ENCODE data around the gene GM2A.
"Not testable (repeated sequence)": the region's sequence is repeated elsewhere in the genome, so short reads cannot be mapped to it uniquely, and the experiment has no call there.

GM2A gene

GRCh38 chr5:151254556-151254955 lies 1.6 kb downstream of the GM2A start:
- DNase-seq: no peak

- not testable (repeated sequence) for DNase-seq
Observed at GRCh38 chr5:151254990-151255389, 2.0 kb downstream of the GM2A start.

- no peak for DNase-seq
Observed at GRCh38 chr5:151255621-151256286, 2.8 kb downstream of the GM2A start.

DNA sequence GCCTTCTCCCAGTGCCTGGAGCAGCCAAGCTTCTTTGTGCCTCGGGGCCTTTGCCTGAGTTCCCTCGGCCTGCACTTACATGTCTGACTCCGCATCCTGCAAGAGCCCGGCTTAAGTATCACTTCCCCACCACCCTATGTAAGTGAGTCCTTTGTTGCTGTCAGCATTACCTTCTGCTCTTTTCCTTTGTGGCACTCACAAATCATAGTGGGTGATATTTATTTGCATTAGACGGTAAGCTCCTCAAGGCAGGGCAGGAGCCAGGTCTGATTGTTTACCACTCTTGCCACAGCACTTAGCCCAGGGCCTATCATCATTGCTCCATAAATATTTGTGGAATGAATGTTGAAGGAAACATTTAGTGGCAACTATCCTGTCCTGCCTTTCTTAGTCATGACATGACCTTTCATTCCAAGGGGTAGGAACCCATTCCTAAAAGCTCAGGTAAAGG lies 4.8 kb downstream of the GM2A start:
- DNase-seq: no peak

DNA sequence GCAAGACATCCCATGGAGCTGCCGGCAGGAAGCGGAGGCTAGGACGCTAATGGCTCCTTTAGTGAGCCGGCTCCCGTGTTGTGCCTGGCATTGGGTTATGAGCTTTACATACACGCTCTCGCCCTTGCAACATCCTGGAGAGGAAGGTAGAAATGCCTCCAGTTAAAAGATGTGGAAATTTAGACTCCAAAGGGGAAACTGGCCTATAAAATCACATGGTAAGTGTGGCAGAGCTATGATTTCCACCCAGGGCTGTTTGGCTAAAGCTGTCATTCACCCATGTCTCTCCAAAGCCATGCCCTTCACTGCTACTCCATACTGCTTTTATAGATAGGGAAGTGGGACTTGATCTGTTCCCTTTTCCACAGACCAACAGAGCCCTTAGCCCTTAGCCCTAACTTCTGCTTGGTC lies 5.2 kb downstream of the GM2A start:
- no peak for DNase-seq

- DNase-seq: no peak
Observed at GRCh38 chr5:151258816-151259215, 5.8 kb downstream of the GM2A start.

- DNase-seq: no peak
Observed at GRCh38 chr5:151259931-151260330, 6.9 kb downstream of the GM2A start.

DNA sequence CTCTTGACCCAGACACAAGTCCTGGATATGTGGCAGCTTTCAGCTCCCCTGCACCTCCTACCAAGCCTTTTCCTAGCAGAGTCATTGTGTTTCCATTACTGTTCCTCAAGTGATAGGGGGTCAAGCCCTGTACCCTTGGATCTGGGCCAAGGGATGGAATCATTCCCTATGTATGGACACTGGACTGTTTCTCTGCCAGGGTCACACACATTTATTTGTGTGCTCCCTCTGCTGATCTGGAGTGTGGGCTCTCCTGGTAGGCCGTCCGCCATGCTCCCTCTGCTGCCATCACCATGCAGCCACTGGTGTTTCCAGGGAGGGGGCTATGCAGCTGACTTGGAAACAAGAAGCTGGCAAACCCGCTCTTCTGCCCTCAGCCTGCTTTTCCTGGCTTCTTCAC lies 9.5 kb downstream of the GM2A start:
- DNase-seq: no peak

DNA sequence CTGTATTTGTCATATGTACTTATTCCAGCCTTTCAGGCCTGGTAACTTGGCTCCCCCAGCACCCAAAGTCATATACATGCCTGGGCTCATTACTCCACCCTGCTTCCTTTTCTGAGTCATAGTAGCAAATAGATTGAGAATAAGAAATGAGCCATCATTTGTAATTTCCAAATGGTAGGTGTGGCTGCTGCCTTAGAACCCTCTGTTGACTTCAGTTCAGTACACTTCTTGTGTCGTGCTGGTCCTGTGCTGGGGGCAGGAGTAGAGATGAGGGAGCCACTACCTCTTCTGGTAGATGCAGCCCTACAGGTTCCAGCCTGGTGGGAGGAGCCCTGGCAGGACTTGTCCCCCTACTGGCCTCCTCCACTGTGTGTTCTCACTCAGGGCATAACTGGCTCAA lies 11.1 kb downstream of the GM2A start:
- peak; percentile 49 to 53 for DNase-seq

DNA sequence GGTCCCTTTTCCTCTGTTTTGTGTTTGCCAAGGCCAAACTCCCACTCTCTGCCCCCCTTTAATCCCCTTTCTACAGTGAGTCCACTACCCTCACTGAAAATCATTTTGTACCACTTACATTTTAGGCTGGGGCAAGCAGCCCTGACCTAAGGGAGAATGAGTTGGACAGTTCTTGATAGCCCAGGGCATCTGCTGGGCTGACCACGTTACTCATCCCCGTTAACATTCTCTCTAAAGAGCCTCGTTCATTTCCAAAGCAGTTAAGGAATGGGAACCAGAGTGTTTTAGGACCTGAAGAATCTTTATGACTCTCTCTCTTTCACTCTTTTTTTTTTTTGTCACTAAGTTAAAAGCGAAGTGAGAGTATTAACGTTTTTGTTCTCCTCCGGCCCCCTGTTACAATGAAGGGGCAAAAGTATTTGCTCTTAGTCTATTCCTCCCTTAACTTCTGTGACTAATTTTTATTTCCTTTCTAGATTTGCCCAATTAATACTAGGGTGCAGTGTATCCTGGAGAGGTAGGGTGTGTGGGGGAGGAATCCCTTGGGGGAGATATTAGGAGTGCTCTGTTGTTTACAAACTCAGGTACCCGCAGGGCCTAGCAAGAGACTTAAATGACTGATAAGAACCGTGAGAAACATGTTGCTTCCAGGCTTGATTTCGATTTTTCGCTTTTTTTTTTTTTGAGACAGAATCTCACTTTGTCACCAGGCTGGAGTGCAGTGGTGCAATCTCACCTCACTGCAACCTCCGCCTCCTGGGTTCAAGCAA lies 14.7 kb downstream of the GM2A start:
- DNase-seq: no peak

GRCh38 chr5:151270599-151270998 lies 17.6 kb downstream of the GM2A start:
- no peak for DNase-seq

- no peak for DNase-seq
Observed at GRCh38 chr5:151271336-151271735, 18.4 kb downstream of the GM2A start.

DNA sequence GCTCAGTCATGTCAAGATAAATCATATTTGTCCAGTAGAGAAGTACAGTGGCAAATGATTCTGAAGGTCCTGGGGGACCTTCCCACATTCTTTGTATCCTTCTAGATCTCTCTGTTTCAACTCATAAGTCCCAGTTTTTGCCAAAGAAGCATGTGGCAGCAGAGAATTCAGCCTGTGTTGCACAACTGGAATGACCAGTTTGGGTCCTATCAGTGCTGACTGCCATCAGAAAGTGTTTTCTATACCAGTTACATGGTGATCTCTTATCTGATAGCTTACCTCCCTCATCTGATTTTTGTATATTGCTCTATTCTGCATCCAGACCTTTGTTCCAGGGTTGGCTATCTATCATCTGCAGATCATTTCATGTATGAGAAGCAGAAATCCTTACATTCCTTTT lies 21.7 kb downstream of the GM2A start:
- no peak for DNase-seq

DNA sequence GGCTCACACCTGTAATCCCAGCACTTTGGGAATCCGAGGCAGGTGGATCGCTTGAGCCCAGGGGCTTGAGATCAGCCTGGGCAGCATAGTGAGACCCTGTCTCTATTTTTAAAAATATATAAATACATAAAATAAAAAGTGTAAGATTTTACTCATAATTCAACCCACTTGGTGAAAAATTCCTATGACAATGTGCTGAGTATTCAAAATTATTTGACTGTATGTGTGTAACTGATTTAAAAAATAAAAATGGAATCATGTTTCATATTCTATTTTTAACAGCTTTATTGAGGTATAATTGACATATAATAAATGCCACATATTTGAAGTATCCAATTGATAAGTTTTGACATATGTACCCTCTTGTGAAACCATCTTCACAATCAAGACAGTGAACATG lies 22.8 kb downstream of the GM2A start:
- no peak for DNase-seq

DNA sequence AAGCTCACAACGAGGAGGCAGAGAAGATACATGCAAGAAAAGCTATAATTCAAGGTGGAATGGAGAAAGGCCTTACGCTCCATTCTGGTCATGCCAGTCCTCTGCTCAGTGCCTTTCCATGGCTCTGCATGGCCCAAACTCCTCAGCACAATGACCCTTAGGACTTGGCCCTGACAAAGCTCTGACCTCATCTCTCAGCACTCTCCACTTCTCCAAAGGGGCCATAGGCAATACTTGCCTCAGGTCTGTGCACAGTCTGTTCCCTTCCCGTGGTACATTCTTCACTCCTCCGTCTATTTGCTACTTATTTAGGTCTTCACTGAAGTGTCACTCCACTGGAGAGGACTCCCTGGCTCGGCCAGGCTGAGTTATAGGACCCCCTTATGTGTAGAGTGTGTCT lies 25.9 kb downstream of the GM2A start:
- no peak for DNase-seq

DNA sequence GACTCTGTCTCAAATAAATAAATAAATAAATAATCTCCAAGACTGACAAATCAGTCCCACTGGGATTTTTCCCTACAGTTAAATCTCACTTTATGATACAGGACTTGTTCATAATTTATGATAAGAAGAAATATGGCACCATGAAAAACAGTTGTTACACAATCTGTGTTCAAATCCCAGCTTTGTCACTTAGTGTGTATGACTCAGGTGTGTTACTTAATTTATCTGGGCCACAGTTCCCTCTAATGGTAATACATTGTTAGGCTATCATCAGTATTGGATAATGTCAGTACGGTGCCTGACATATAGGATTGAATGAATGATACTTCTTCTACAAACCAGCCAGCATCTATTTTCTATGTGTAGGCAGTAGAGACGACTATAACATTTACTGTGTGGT lies 27.5 kb downstream of the GM2A start:
- DNase-seq: no peak

- no peak for DNase-seq
Observed at GRCh38 chr5:151281001-151281639, 28.1 kb downstream of the GM2A start.

DNA sequence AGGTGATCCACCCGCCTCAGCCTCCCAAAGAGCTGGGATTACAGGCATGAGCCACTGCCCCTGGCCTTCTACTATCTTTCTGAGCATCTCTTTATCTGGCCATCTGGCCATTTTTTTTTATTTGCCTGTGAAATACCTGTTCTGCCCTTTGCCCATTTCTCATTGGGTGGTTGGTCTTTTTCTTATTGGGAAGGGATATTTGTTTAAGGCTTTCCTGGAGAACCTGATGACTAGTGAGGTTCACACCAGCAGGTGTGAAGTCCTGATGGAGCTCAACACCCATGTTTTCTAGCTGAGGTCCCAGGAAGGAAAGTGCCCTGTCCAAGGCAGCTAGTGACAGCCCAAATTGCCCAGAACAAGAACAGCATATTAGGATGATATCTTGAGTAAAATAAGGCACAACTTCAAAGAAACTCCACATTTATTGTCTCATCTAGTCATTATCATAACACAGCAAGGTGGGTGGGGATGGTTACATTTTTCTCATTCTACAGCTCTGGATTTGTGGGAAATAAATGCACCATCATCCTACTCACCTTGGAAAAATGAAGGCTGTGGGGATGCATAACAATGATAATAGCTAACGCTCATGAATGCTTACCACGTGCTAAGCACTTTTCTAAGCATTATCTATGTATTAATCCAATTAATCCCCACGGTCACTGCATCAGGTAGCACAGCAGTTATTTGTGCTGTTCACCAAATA lies 30.3 kb downstream of the GM2A start:
- no peak for DNase-seq

GRCh38 chr5:151284392-151284967 lies 31.5 kb downstream of the GM2A start:
- peak in 1 of 2 experiments; percentile 23 for DNase-seq

DNA sequence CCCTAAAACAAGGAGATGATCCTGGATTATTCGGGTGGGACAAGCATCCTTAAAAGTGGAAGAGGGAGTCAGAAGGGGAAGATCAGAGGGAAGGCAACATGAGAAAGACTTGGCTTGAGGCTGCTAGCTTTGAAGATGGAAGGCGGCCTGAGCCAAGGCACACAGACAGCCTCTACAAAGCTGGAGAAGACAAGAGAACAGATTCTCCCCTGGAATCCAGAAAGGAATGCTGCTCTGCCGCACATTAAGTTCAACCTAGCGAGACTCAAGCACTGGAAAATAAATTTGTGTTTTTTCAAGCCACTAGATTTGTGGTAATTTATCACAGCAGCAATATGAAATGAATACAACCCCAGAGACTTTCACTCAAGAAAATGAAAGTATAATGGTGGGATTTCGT lies 32.7 kb downstream of the GM2A start:
- DNase-seq: no peak

DNA sequence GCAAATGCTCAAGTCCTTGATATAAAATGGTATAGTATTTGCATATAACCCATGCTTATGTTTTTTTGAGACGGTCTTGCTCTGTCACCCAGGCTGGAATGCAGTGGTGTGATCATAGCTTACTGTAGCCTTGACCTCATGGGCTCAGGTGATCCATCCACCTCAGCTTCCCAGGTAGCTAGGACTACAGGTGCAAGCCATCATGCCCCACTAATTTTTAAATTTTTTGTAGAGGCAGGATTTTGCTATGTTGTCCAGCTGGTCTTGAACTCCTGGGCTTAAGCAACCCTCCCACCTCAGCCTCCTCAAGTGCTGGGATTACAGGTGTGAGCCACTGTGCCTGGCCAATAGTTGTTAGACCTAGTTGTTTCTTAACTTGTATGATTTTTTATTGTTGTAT lies 33.3 kb downstream of the GM2A start:
- no peak for DNase-seq

DNA sequence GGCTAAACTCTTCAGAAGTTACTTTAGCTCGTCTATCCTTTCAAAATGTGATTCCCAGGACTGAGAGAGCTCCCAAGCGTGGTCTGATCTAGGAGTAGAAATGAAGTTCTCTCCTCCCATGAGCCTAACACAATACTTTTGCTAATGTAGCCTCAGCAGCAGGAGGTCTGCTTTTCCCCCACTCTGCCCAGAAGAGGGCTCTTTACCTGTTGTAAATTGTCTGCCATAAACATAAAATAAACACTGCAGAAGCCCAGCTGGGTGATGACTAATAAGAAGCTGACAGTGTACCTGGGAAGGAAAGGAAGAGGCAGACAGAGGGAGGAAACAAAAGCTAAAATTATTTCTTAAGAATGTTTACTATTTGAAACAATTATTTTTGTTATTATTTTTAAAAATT lies 35.2 kb downstream of the GM2A start:
- no peak for DNase-seq

GRCh38 chr5:151293624-151294023 lies 40.6 kb downstream of the GM2A start:
- DNase-seq: no peak
